Activated CD8-positive, alpha-beta T cell treated with anti-CD3 and anti-CD28 coated beads, Interleukin-2, amount 10 ng/mL, durations not matched to agents 7 days and 5 days (primary cell): ENCODE data around the gene ADPRH. TPM values are rescaled to one million over a fixed set of nuclear protein-coding genes. Genes with fewer than 3 reads are reported as not detected.
"Not testable (repeated sequence)": the region's sequence is repeated elsewhere in the genome, so short reads cannot be mapped to it uniquely, and the experiment has no call there.

Source experiments
- ATAC-seq: fragments of 150-1000 bp; cut with Tn5 transposase; one replicate; pipeline ENCODE4 v1.10.0; 2021; ENCODE audit warnings: moderate library complexity
- CTCF ChIA-PET: fragments of 350-600 bp; sonication (Branson Sonifier 250); formaldehyde crosslinking; loops from one replicate; lab custom pipeline; 2021; ENCODE audit warnings: antibody characterized with exemption; lab: Charles Lee
- POLR2A ChIA-PET: fragments of 350-600 bp; sonication (Branson Sonifier 250); formaldehyde crosslinking; loops from one replicate; lab custom pipeline; 2021; ENCODE audit warnings: antibody characterized with exemption; lab: Charles Lee
- DNase-seq: peaks from one replicate; pipeline ENCODE4 v3.0.0-alpha.2; 2020
- H3K27ac Mint-ChIP-seq: one replicate; pipeline ENCODE4 v1.8.0; 2021; ENCODE audit warnings: mild to moderate bottlenecking, mixed read lengths
- H3K27me3 Mint-ChIP-seq: one replicate; pipeline ENCODE4 v1.8.0; 2021; ENCODE audit warnings: low read depth, mixed read lengths
- H3K36me3 Mint-ChIP-seq: one replicate; pipeline ENCODE4 v1.8.0; 2021; ENCODE audit warnings: low read depth, mixed read lengths
- H3K4me1 Mint-ChIP-seq: one replicate; pipeline ENCODE4 v1.8.0; 2021; ENCODE audit warnings: low read depth, mixed read lengths
- H3K4me3 Mint-ChIP-seq: one replicate; pipeline ENCODE4 v1.8.0; 2021; ENCODE audit warnings: mild to moderate bottlenecking, mixed read lengths
- H3K9me3 Mint-ChIP-seq: one replicate; pipeline ENCODE4 v1.8.0; 2022; ENCODE audit warnings: mixed read lengths; ENCODE audit not compliant: insufficient read depth
- total RNA-seq, 2 experiments: library from RNA; stranded (reverse); gene quantifications; one replicate each; pipeline ENCODE4 v1.2.3, GENCODE V29; 2021

ADPRH gene
- total RNA-seq, 2 experiments from 2014 or later, result 3.2 to 3.8 TPM

GRCh38 chr3:119585208-119585607 is 5.9 kb downstream of the ADPRH start:
- Mint-ChIP-seq H3K27me3 (no peaks in the 10 kb centered on the region), H3K9me3 (peaks cover 3% of the 10 kb centered on the region), H3K4me3 (no peak overlapping the region), H3K27ac (no peak overlapping the region), H3K4me1 (peaks cover 36% of the 10 kb centered on the region), H3K36me3 (peaks cover 9% of the 10 kb centered on the region)
- ATAC-seq (no peak), DNase-seq (no peak)
- ChIA-PET POLR2A (no interaction called here), CTCF (no interaction called here)

- Mint-ChIP-seq H3K4me3 (no peak overlapping the region), H3K4me1 (peaks cover 33% of the 10 kb centered on the region), H3K27ac (no peak overlapping the region), H3K9me3 (peaks cover 3% of the 10 kb centered on the region), H3K27me3 (no peaks in the 10 kb centered on the region), H3K36me3 (peaks cover 15% of the 10 kb centered on the region)
- ATAC-seq (no peak), DNase-seq (no peak)
- POLR2A ChIA-PET, result no interaction called here
- CTCF ChIA-PET, result no interaction called here
Observed at GRCh38 chr3:119585856-119586570, 6.7 kb downstream of the ADPRH start.

- Mint-ChIP-seq H3K4me1 (peaks cover 30% of the 10 kb centered on the region), H3K27me3 (no peaks in the 10 kb centered on the region), H3K9me3 (peaks cover 3% of the 10 kb centered on the region), H3K27ac (no peak overlapping the region), H3K4me3 (no peak overlapping the region), H3K36me3 (peaks cover 15% of the 10 kb centered on the region)
- DNase-seq, result no peak
- ChIA-PET CTCF (interaction anchor here (1.5 kb wide), 1 partner anchor 9 kb away, joined by 4 read pairs; no protein-coding TSS in a partner anchor), POLR2A (no interaction called here)
- no peak for ATAC-seq
Observed at GRCh38 chr3:119586733-119587172, 7.5 kb downstream of the ADPRH start.

- ChIA-PET CTCF (interaction anchor here (1.4 to 2.0 kb wide), 3 partner anchors 8 to 13 kb away, joined by 3 to 8 read pairs (median 3); no protein-coding TSS in a partner anchor), POLR2A (interaction anchor here (0.8 kb wide), 1 partner anchor 642 kb away, joined by 3 read pairs; no protein-coding TSS in a partner anchor)
- peaks cover 3% of the 10 kb centered on the region for H3K9me3 Mint-ChIP-seq
Observed at GRCh38 chr3:119588112-119588511, 8.8 kb downstream of the ADPRH start.

GRCh38 chr3:119589102-119589773 is 9.9 kb downstream of the ADPRH start:
- no peak overlapping the region for H3K4me3 Mint-ChIP-seq
- peaks cover 15% of the 10 kb centered on the region for H3K36me3 Mint-ChIP-seq
- DNase-seq (no peak), ATAC-seq (no peak)
- H3K4me1 Mint-ChIP-seq, result peaks cover 24% of the 10 kb centered on the region
- ChIA-PET POLR2A (interaction anchor here (1.8 kb wide), 1 partner anchor 88 kb away, joined by 5 read pairs; the partner anchor contains the start of gene COX17), CTCF (interaction anchor here (0.6 to 2.0 kb wide), 3 partner anchors 9 to 221 kb away, joined by 3 to 8 read pairs (median 3); no protein-coding TSS in a partner anchor)
- H3K27ac Mint-ChIP-seq, result no peak overlapping the region
- no peaks in the 10 kb centered on the region for H3K27me3 Mint-ChIP-seq
- H3K9me3 Mint-ChIP-seq, result peaks cover 3% of the 10 kb centered on the region

More at GRCh38 chr3:119588112-119588511, 8.8 kb downstream of the ADPRH start:
- Mint-ChIP-seq H3K27me3 (no peaks in the 10 kb centered on the region), H3K4me1 (peaks cover 24% of the 10 kb centered on the region), H3K27ac (no peak overlapping the region), H3K36me3 (peaks cover 15% of the 10 kb centered on the region), H3K4me3 (no peak overlapping the region)
- no peak for ATAC-seq
- DNase-seq, result no peak

GRCh38 chr3:119590706-119591105 is 11.4 kb downstream of the ADPRH start:
- Mint-ChIP-seq H3K27ac (no peak overlapping the region), H3K27me3 (no peaks in the 10 kb centered on the region), H3K4me3 (no peak overlapping the region), H3K36me3 (peaks cover 15% of the 10 kb centered on the region), H3K9me3 (peaks cover 3% of the 10 kb centered on the region), H3K4me1 (peaks cover 25% of the 10 kb centered on the region)
- DNase-seq (no peak), ATAC-seq (no peak)
- ChIA-PET POLR2A (no interaction called here), CTCF (interaction anchor here (0.9 kb wide), 1 partner anchor 9 kb away, joined by 3 read pairs; no protein-coding TSS in a partner anchor)

GRCh38 chr3:119592861-119593260 is 13.6 kb downstream of the ADPRH start:
- H3K4me3 Mint-ChIP-seq, result no peak overlapping the region
- peaks cover 3% of the 10 kb centered on the region for H3K9me3 Mint-ChIP-seq
- ChIA-PET CTCF (interaction anchor here (0.7 to 0.9 kb wide), 2 partner anchors 10 to 33 kb away, joined by 3 to 4 read pairs; no protein-coding TSS in a partner anchor), POLR2A (no interaction called here)
- H3K27ac Mint-ChIP-seq, result no peak overlapping the region
- H3K27me3 Mint-ChIP-seq, result no peaks in the 10 kb centered on the region
- no peak for DNase-seq
- no peak for ATAC-seq
- peaks cover 29% of the 10 kb centered on the region for H3K4me1 Mint-ChIP-seq
- H3K36me3 Mint-ChIP-seq, result peaks cover 11% of the 10 kb centered on the region

GRCh38 chr3:119594066-119594465 is 14.8 kb downstream of the ADPRH start:
- peaks cover 3% of the 10 kb centered on the region for H3K9me3 Mint-ChIP-seq
- no peaks in the 10 kb centered on the region for H3K27me3 Mint-ChIP-seq
- DNase-seq (no peak), ATAC-seq (no peak)
- H3K4me3 Mint-ChIP-seq, result no peak overlapping the region
- H3K36me3 Mint-ChIP-seq, result peaks cover 11% of the 10 kb centered on the region
- ChIA-PET CTCF (no interaction called here), POLR2A (no interaction called here)
- H3K4me1 Mint-ChIP-seq, result peaks cover 22% of the 10 kb centered on the region
- no peak overlapping the region for H3K27ac Mint-ChIP-seq

GRCh38 chr3:119594929-119595328 is 15.6 kb downstream of the ADPRH start:
- H3K9me3 Mint-ChIP-seq, CTCF ChIA-PET, POLR2A ChIA-PET, H3K4me3 Mint-ChIP-seq, H3K27ac Mint-ChIP-seq, H3K36me3 Mint-ChIP-seq, H3K27me3 Mint-ChIP-seq, ATAC-seq, DNase-seq: not testable (repeated sequence)
- peaks cover 27% of the 10 kb centered on the region for H3K4me1 Mint-ChIP-seq

GRCh38 chr3:119595639-119596334 is 16.5 kb downstream of the ADPRH start:
- H3K36me3 Mint-ChIP-seq, result peaks cover under 1% of the 10 kb centered on the region
- peak overlapping the region; percentile 5 for H3K27ac Mint-ChIP-seq
- no peak for DNase-seq
- H3K4me1 Mint-ChIP-seq, result peaks cover 35% of the 10 kb centered on the region
- no peak for ATAC-seq
- H3K4me3 Mint-ChIP-seq, result no peak overlapping the region
- ChIA-PET CTCF (interaction anchor here (0.9 to 1.3 kb wide), 3 partner anchors 9 to 132 kb away, joined by 3 to 4 read pairs (median 3); partner anchors contain the start of gene TMEM39A), POLR2A (interaction anchor here (0.6 to 1.4 kb wide), 2 partner anchors 16 to 644 kb away, joined by 4 to 5 read pairs; partner anchors contain the start of gene ADPRH)
- no peaks in the 10 kb centered on the region for H3K27me3 Mint-ChIP-seq
- no peaks in the 10 kb centered on the region for H3K9me3 Mint-ChIP-seq

GRCh38 chr3:119596398-119596797 is 17.1 kb downstream of the ADPRH start:
- H3K36me3 Mint-ChIP-seq, result no peaks in the 10 kb centered on the region
- H3K4me1 Mint-ChIP-seq, result peaks cover 39% of the 10 kb centered on the region
- no peaks in the 10 kb centered on the region for H3K27me3 Mint-ChIP-seq
- H3K4me3 Mint-ChIP-seq, result no peak overlapping the region
- ATAC-seq (no peak), DNase-seq (no peak)
- no peak overlapping the region for H3K27ac Mint-ChIP-seq
- POLR2A ChIA-PET, result interaction anchor here (0.6 to 1.4 kb wide), 2 partner anchors 16 to 643 kb away, joined by 4 to 5 read pairs; partner anchors contain the start of gene ADPRH
- CTCF ChIA-PET, result interaction anchor here (0.9 to 1.3 kb wide), 3 partner anchors 9 to 133 kb away, joined by 3 to 4 read pairs (median 3); partner anchors contain the start of gene TMEM39A
- H3K9me3 Mint-ChIP-seq, result no peaks in the 10 kb centered on the region
